Coronary artery (tissue), 2 donors: ENCODE results near the gene SMG6.
"Not testable (repeated sequence)": the region's sequence is repeated elsewhere in the genome, so short reads cannot be mapped to it uniquely, and the experiment has no call there.

ENCODE experiments used
- DNase-seq: peaks from one replicate; pipeline ENCODE4 v3.0.0-alpha.2; 2017; ENCODE audit warnings: low spot score
- H3K27ac ChIP-seq, 2 donors: fragments of 200-600 bp; sonication (generic); one replicate each; pipeline ENCODE4 v1.5.1; 2016 to 2019
- H3K4me3 ChIP-seq: fragments of 200-600 bp; sonication (generic); 2 replicates; pipeline ENCODE4 v1.5.1; 2016; ENCODE audit warnings: mild to moderate bottlenecking, moderate library complexity
- TF ChIP-seq, protein P1 (sequence below): fragments of 200-600 bp; sonication (generic); IDR thresholded peaks from one replicate; pipeline ENCODE4 v1.5.1; 2019; ENCODE audit warnings: antibody characterized with exemption

The SMG6 gene

DNA sequence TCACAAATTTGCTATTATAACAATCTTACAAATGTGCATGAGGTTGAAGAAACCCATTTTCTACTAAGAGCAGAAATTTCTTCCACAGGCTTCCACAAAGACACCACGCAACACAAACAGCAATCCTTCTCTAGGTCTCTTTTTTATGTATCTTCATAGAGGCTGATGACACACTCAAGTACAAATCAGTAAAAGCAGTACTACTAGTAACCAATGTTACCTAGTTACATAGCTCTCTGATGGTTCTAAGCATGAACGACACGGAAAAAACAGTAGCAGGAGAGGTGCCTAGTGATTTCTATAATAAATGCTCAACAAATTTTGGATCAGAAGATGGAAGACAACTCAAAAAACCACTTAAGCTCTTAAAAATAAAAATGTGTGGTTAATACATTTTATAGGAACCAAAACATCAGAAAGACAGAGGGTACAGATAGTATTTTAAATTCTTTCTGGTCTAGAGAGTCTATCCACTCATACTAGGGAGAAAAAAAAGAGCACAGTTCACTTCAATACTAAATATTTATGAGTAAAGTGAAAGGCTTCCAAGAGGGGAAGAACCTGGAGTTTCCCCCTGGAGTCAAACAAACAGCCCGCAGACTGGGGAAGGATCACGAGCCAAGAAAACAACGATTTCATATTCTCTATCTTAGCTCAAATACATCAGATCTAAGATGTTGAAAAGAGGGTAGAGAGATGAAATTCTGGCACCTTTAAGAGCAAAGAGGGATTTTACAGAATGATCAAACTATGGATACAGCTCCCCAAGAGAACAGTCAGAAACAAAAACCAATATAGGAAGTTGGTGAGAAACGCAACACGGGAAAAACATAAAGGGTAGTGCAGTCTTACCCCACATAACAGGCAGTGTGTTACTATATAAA is 40.2 kb downstream of the SMG6 start:
- TF ChIP-seq, protein P1, sequence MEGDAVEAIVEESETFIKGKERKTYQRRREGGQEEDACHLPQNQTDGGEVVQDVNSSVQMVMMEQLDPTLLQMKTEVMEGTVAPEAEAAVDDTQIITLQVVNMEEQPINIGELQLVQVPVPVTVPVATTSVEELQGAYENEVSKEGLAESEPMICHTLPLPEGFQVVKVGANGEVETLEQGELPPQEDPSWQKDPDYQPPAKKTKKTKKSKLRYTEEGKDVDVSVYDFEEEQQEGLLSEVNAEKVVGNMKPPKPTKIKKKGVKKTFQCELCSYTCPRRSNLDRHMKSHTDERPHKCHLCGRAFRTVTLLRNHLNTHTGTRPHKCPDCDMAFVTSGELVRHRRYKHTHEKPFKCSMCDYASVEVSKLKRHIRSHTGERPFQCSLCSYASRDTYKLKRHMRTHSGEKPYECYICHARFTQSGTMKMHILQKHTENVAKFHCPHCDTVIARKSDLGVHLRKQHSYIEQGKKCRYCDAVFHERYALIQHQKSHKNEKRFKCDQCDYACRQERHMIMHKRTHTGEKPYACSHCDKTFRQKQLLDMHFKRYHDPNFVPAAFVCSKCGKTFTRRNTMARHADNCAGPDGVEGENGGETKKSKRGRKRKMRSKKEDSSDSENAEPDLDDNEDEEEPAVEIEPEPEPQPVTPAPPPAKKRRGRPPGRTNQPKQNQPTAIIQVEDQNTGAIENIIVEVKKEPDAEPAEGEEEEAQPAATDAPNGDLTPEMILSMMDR: no peak
- Histone ChIP-seq H3K4me3 (no peak overlapping the region), H3K27ac (peak overlapping the region; percentile 3 to 48)
- DNase-seq: no peak

DNA sequence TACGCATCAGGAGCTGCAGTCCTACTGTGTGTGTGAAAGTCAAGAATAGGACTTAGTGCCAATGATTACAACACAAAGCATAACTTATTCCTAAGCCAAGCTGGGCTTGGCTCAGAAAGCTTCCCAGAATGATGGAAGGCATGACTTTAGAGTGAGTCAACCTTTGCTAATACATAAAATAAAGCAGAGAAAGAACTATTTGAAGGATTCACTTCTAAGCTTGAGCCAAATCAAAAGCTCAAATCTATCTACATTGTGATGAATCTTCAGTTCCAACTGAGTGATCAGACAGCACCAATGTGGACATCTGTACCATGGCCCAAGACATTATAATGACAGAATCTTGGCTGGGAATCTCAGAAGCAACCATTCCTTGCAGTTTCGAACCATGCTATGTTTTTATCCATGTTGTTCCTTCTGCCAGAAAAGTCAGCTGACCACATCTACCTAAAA is 41.4 kb downstream of the SMG6 start:
- TF ChIP-seq, protein P1: no peak
- DNase-seq: no peak
- H3K4me3 ChIP-seq: no peak overlapping the region
- peak overlapping the region; percentile 10 to 62 for H3K27ac ChIP-seq

DNA sequence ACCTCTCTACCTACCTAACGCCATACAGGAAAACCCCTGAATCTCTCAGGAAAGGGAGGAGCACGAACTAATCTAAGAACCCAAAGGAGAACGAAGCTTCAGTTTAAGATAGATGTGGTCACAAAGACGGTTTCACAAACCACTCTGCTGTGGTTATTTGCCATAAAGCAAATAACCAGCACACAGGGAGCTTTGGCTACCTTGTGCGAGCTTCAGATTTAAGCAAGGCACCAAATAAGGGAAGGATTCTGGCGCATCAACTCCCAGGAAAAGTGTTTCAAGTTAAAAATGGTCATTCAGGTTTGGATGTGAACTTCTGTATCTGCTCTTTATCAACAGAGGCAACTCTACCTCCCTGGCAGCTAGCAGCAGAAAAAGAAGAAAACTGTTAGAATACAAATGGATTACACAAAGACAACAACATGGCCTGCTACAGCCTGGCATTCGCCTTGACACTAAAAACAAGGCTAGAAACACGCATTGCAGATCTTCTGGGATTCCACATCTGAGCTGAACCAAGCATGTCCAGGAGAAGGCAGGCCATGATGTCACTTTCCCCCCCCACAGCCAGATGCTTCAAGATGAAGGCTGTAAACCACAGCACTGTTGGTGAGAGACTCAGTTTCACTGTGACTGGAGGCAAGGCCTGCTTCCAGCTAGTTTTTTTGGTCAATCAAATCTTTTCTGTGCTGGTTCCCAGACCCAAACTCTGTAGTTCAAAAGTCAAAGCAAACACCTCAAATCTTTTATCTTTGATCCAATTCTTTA is 43.6 kb downstream of the SMG6 start:
- DNase-seq: no peak
- TF ChIP-seq, protein P1: no peak
- no peak overlapping the region for H3K27ac ChIP-seq
- no peak overlapping the region for H3K4me3 ChIP-seq

DNA sequence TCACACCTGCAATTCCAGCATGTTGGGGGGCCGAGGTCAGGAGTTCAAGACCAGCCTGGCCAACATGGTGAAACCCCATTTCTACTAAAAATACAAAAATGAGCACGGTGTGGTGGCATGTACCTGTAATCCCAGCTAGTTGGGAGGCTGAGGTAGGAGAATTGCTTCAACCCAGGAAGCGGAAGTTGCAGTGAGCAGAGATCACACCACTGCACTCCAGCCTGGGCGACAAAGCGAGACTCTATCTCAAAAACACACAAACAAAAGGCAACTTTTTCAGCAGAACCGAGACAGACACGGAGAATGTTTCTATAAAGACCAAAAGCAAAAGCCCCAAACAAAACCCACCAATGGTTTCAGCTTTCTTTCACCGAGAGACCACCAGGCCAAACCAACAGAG is 44.8 kb downstream of the SMG6 start:
- H3K27ac ChIP-seq, H3K4me3 ChIP-seq, DNase-seq: not testable (repeated sequence)

DNA sequence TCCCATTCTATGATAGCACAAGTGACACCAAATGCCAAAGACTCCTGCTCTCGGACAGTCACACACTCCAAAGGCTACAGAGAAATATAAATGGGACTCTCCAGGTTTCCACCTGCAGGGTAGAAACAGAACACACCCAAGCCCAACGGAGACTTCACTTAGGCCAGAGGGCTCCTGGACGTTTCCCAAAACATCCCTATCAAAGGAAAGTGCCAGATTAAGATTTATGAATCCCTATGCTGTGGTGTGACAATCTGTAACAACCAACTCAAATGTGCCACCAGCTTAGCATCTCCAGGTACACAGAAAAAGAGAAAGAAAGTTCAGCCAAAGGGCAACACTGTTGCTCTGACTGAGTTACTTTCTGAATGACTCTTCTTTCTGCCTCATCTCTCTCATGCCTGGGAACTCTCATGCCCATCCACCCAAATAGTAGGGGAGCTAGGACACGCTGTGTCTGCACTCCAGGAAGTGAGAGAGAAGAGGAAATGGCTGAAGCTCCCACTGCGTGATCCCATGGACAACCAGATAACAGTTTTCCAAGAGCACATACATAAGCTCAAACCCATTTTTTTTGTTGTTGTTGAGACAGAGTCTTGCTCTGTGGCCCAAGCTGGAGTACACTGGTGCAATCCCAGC is 49.7 kb downstream of the SMG6 start:
- Histone ChIP-seq H3K4me3 (no peak overlapping the region), H3K27ac (no peak overlapping the region)
- TF ChIP-seq, protein P1: no peak
- DNase-seq: no peak

DNA sequence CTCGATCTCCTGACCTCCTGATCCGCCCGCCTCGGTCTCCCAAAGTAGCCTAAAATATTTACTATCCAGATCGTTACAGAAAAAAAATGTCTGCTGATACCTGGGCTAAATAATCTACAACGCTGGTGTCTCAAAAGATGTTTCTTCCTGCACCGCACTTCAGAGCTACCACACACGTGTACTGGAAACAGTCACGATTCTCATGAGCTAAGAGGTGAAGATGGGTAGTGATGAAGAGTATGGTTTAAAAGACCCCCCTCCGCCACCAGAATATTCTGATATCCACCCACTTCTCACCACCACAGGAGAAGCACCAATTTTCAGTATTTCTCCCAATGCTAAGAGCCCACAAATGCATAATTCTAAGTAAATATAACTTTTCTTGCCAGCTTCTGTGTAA is 50.2 kb downstream of the SMG6 start:
- DNase-seq: no peak
- Histone ChIP-seq H3K27ac (no peak overlapping the region), H3K4me3 (no peak overlapping the region)
- TF ChIP-seq, protein P1: no peak

DNA sequence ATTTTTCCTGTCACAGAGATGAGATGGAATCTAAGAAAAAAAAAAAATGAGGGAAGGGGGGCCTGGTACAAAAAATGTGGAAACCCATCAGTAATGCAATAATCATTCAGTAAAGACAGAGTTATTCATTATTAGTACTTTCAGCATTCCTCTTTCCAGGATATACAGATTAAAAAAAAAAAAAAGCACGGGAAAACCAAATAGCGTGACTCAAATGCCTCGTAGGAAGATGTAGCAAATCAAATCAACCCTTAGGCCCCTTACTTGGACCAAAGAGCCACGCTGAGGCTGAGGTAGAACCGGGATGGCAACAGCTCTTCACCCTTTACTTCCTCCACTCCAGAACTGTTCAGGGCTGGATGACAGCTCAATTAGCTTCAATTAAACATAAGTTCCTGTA is 52.5 kb downstream of the SMG6 start:
- H3K4me3 ChIP-seq: no peak overlapping the region
- TF ChIP-seq, protein P1: no peak
- no peak overlapping the region for H3K27ac ChIP-seq
- no peak for DNase-seq
